Retinal pigment epithelial cell (primary cell): Measurements from ENCODE around the gene AOPEP.

Experiments
- DNase-seq: peaks from one replicate; pipeline ENCODE4 v3.0.0-alpha.2; 2010; ENCODE audit warnings: low read depth
- H3K4me3 ChIP-seq: 2 replicates; pipeline ENCODE4 v1.5.1; 2011; ENCODE audit warnings: mild to moderate bottlenecking, low read length, control low read depth, moderate library complexity
- CTCF ChIP-seq: conservative IDR thresholded peaks from 2 replicates; pipeline ENCODE4 v1.5.1; 2011; ENCODE audit warnings: low read depth, low read length, control low read depth, inconsistent platforms

AOPEP gene

DNA sequence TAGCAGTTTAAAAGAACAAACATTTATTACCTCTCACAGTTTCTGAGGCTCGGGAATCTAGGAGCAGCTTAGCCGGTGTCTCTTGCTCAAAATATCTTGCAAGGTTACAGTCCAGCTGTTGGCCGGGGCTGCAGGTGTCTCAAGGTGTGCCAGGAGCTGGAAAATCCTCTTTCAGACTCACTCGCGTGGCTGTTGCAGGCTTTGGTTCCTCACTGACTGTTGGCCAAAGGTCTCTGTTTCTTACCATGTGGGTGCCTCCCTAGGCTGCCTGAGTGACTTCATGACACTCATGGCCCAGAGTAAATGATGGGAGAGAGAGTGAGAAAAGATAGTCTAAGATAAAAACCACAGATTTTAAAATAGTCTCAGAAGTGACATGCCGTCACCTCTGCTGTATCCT is 43.8 kb downstream of the AOPEP start:
- no peak overlapping the region for H3K4me3 ChIP-seq
- no peak for TF ChIP-seq CTCF
- DNase-seq = no peak

DNA sequence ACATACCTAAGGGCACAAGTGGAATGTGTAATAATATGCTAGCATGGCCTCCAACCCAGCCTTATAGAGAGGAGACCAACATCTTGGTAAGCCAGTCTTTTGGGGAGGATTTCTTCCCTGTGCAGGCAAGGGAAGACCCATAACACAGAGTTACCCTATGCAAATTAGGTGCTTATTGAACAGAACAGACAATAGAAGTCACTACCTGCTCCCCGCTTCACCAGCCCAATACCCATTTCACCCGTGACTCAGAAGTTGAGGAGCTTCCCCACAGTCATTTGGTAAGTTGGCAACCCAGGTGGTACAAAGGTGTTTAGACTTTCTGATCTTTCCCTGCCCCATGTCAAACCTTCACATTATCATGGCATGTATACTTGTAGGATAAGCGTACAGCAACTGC is 44.6 kb downstream of the AOPEP start:
- TF ChIP-seq CTCF = no peak
- no peak overlapping the region for H3K4me3 ChIP-seq
- no peak for DNase-seq

DNA sequence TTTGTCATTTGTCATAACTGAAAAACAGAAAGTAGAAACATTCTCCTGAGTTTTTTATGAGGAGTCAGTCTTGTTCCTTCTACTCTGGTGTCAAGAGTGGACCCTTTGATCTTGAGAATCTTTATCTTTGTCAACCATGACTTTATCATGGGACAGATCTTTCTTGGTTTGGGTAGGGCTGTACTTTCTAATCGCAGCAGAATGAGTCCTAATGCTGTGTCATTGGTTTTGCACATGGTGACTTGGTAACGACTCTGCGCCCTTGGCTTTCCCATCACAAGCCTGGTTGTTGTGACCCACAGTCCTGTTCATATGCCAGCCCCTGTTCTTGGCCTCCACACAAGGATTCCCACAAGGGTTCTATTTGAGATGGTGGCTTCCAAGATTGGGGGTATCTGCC is 45.6 kb downstream of the AOPEP start:
- H3K4me3 ChIP-seq = no peak overlapping the region
- TF ChIP-seq CTCF = no peak
- no peak for DNase-seq

DNA sequence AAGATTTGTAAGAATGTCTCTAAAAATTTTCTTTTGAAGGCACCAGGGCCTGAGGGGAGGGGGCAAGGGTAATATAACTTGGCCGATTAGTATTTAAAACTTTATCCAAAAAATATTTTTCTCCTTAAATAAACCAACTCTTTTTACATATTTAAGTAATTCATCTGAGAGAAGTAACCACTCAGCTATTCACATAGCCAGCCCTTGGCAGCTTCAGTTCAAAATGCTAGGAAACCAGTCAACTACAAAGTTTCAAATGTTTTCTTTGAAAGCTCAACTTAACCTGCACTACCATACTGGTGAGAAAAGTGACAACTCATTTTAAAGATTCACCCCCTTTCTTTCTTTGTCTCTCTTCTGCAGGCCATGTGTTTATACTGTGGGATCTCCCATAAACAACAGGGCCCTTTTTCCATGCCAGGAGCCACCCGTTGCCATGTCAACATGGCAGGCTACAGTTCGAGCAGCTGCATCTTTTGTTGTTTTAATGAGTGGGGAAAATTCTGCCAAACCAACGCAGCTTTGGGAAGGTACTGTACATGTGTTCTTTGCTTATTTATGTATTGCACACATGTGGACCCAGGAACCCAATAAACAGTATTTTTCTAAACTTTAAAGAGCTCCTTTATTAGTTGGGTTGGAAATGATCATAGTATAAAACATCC is 46.3 kb downstream of the AOPEP start:
- H3K4me3 ChIP-seq = no peak overlapping the region
- no peak for DNase-seq
- TF ChIP-seq CTCF = no peak

GRCh38 chr9:94773655-94774054 is 47.2 kb downstream of the AOPEP start:
- H3K4me3 ChIP-seq = no peak overlapping the region
- no peak for TF ChIP-seq CTCF
- DNase-seq = no peak

GRCh38 chr9:94778013-94778412 is 51.5 kb downstream of the AOPEP start:
- no peak overlapping the region for H3K4me3 ChIP-seq
- TF ChIP-seq CTCF = no peak

DNA sequence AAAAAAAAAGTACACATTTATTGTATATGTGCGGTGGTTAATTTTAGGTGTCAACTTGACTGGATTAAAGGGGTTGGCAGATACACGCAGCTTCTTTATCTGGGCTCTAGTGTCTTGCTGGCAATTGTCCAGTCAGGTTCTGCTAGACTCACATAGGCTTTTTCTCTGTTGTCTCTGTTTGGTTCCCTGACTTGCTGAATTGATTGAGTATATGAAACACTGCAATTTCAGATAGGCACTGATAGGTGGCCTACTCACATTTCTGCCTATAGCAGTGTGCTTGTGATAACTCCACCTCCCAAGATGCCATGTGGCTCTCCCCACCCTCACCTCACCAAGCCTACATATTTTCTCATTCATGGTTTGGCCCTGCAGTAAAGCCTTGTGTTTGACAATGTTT is 52.5 kb downstream of the AOPEP start:
- no peak for DNase-seq

More at GRCh38 chr9:94778013-94778412, 51.5 kb downstream of the AOPEP start:
- no peak for DNase-seq

More for the DNA sequence above, 52.5 kb downstream of the AOPEP start:
- H3K4me3 ChIP-seq = no peak overlapping the region
- no peak for TF ChIP-seq CTCF
